ENCODE data around the gene ITM2B.
"Not testable (repeated sequence)": the region's sequence is repeated elsewhere in the genome, so short reads cannot be mapped to it uniquely, and the experiment has no call there.

The ITM2B gene

GRCh38 chr13:48230541-48230940, 2.5 kb upstream of the ITM2B start:
- no CpG with 5 or more reads among the region's 2 CpGs for WGBS

GRCh38 chr13:48231080-48231479, 1.9 kb upstream of the ITM2B start:
- 94% methylated on average over 3 of the region's 4 CpGs for WGBS
- Histone ChIP-seq H3K9ac (ENCODE audit: low read depth, low read length) (no peak overlapping the region), H3K36me3 (ENCODE audit: insufficient read depth, low read length) (no peaks in the 10 kb centered on the region), H3K27me3 (ENCODE audit: insufficient read depth, low read length) (peaks cover 8% of the 10 kb centered on the region; the same call in 1 of the 2 replicates), H3K9me3 (ENCODE audit: insufficient read depth, low read depth, low read length) (no peaks in the 10 kb centered on the region), H3K4me1 (ENCODE audit: insufficient read depth, low read length) (peaks cover 25% of the 10 kb centered on the region), H3K4me3 (ENCODE audit: low read length) (no peak overlapping the region), H3K27ac (ENCODE audit: low read depth, low read length) (no peak overlapping the region)

More at GRCh38 chr13:48230541-48230940, 2.5 kb upstream of the ITM2B start:
- Histone ChIP-seq H3K4me3 (ENCODE audit: low read length) (no peak overlapping the region), H3K9ac (ENCODE audit: low read depth, low read length) (no peak overlapping the region), H3K9me3 (ENCODE audit: insufficient read depth, low read depth, low read length) (no peaks in the 10 kb centered on the region), H3K4me1 (ENCODE audit: insufficient read depth, low read length) (peaks cover 20% of the 10 kb centered on the region), H3K27me3 (ENCODE audit: insufficient read depth, low read length) (peaks cover 8% of the 10 kb centered on the region; the same call in 1 of the 2 replicates), H3K36me3 (ENCODE audit: insufficient read depth, low read length) (no peaks in the 10 kb centered on the region), H3K27ac (ENCODE audit: low read depth, low read length) (no peak overlapping the region)

- no peak overlapping the region for H3K27ac ChIP-seq (ENCODE audit: low read depth, low read length)
- 0 out of 2 replicates have a peak, but pooled peaks cover under 1% of the 10 kb centered on the region for H3K36me3 ChIP-seq (ENCODE audit: insufficient read depth, low read length)
- H3K4me3 ChIP-seq (ENCODE audit: low read length), result peak overlapping the region; percentile 100; the same call in 1 of the 2 replicates
- H3K27me3 ChIP-seq (ENCODE audit: insufficient read depth, low read length), result peaks cover 8% of the 10 kb centered on the region; the same call in 1 of the 2 replicates
- H3K9me3 ChIP-seq (ENCODE audit: insufficient read depth, low read depth, low read length), result no peaks in the 10 kb centered on the region
- H3K9ac ChIP-seq (ENCODE audit: low read depth, low read length), result no peak overlapping the region
- peaks cover 33% of the 10 kb centered on the region for H3K4me1 ChIP-seq (ENCODE audit: insufficient read depth, low read length)
Observed at GRCh38 chr13:48231933-48232332, 1.1 kb upstream of the ITM2B start.

- Histone ChIP-seq H3K36me3 (ENCODE audit: insufficient read depth, low read length) (0 out of 2 replicates have a peak, but pooled peaks cover 4% of the 10 kb centered on the region), H3K4me1 (ENCODE audit: insufficient read depth, low read length) (peaks cover 39% of the 10 kb centered on the region), H3K27me3 (ENCODE audit: insufficient read depth, low read length) (peaks cover 8% of the 10 kb centered on the region; the same call in 1 of the 2 replicates), H3K9me3 (ENCODE audit: insufficient read depth, low read depth, low read length) (no peaks in the 10 kb centered on the region), H3K9ac (ENCODE audit: low read depth, low read length) (peak overlapping the region; percentile 99), H3K4me3 (ENCODE audit: low read length) (peak overlapping the region; percentile 100), H3K27ac (ENCODE audit: low read depth, low read length) (no peak overlapping the region)
- WGBS, result 31% methylated on average over 23 of the region's 23 CpGs
Observed at GRCh38 chr13:48232420-48233045, 473 bp upstream of the ITM2B start.

GRCh38 chr13:48233889-48234488, 983 bp downstream of the ITM2B start:
- H3K27me3 ChIP-seq (ENCODE audit: insufficient read depth, low read length), result peaks cover 8% of the 10 kb centered on the region; the same call in 1 of the 2 replicates
- no peaks in the 10 kb centered on the region for H3K9me3 ChIP-seq (ENCODE audit: insufficient read depth, low read depth, low read length)
- H3K36me3 ChIP-seq (ENCODE audit: insufficient read depth, low read length), result 0 out of 2 replicates have a peak, but pooled peaks cover 6% of the 10 kb centered on the region
- H3K9ac ChIP-seq (ENCODE audit: low read depth, low read length), result peak overlapping the region; percentile 99
- H3K27ac ChIP-seq (ENCODE audit: low read depth, low read length), result peak overlapping the region; percentile 85
- peak overlapping the region; percentile 100 for H3K4me3 ChIP-seq (ENCODE audit: low read length)
- peaks cover 53% of the 10 kb centered on the region for H3K4me1 ChIP-seq (ENCODE audit: insufficient read depth, low read length)
- whole genome bisulfite sequencing, result under 1% methylated on average over 10 of the region's 12 CpGs

- H3K4me3 ChIP-seq (ENCODE audit: low read length), result peak overlapping the region; percentile 100
Observed at GRCh38 chr13:48234566-48235340, 1.7 kb downstream of the ITM2B start.

GRCh38 chr13:48235341-48236135, 2.5 kb downstream of the ITM2B start:
- peak overlapping the region; percentile 100 for H3K4me3 ChIP-seq (ENCODE audit: low read length)
- peak overlapping the region; percentile 99; the same call in 1 of the 2 replicates for H3K9ac ChIP-seq (ENCODE audit: low read depth, low read length)
- peak overlapping the region; percentile 81 for H3K27ac ChIP-seq (ENCODE audit: low read depth, low read length)

More at GRCh38 chr13:48234566-48235340, 1.7 kb downstream of the ITM2B start:
- peaks cover 53% of the 10 kb centered on the region for H3K4me1 ChIP-seq (ENCODE audit: insufficient read depth, low read length)
- H3K9ac ChIP-seq (ENCODE audit: low read depth, low read length), result peak overlapping the region; percentile 99; the same call in 1 of the 2 replicates
- peaks cover 8% of the 10 kb centered on the region; the same call in 1 of the 2 replicates for H3K27me3 ChIP-seq (ENCODE audit: insufficient read depth, low read length)
- WGBS, result 31% methylated on average over 6 of the region's 7 CpGs
- peak overlapping the region; percentile 81 for H3K27ac ChIP-seq (ENCODE audit: low read depth, low read length)
- H3K36me3 ChIP-seq (ENCODE audit: insufficient read depth, low read length), result 0 out of 2 replicates have a peak, but pooled peaks cover 13% of the 10 kb centered on the region
- H3K9me3 ChIP-seq (ENCODE audit: insufficient read depth, low read depth, low read length), result no peaks in the 10 kb centered on the region

GRCh38 chr13:48236528-48237353, 3.7 kb downstream of the ITM2B start:
- peaks cover 6% of the 10 kb centered on the region; the same call in 1 of the 2 replicates for H3K27me3 ChIP-seq (ENCODE audit: insufficient read depth, low read length)
- peaks cover 53% of the 10 kb centered on the region for H3K4me1 ChIP-seq (ENCODE audit: insufficient read depth, low read length)
- H3K36me3 ChIP-seq (ENCODE audit: insufficient read depth, low read length), result peaks cover 16% of the 10 kb centered on the region; the same call in 1 of the 2 replicates
- H3K9me3 ChIP-seq (ENCODE audit: insufficient read depth, low read depth, low read length), result no peaks in the 10 kb centered on the region
- H3K9ac ChIP-seq (ENCODE audit: low read depth, low read length), result no peak overlapping the region; the same call in 1 of the 2 replicates
- WGBS, result 50% methylated on average over 3 of the region's 3 CpGs
- H3K4me3 ChIP-seq (ENCODE audit: low read length), result peak overlapping the region; percentile 100; the same call in 1 of the 2 replicates
- peak overlapping the region; percentile 77 for H3K27ac ChIP-seq (ENCODE audit: low read depth, low read length)

More at GRCh38 chr13:48235341-48236135, 2.5 kb downstream of the ITM2B start:
- Histone ChIP-seq H3K9me3 (ENCODE audit: insufficient read depth, low read depth, low read length) (no peaks in the 10 kb centered on the region), H3K36me3 (ENCODE audit: insufficient read depth, low read length) (peaks cover 16% of the 10 kb centered on the region; the same call in 1 of the 2 replicates), H3K27me3 (ENCODE audit: insufficient read depth, low read length) (peaks cover 8% of the 10 kb centered on the region; the same call in 1 of the 2 replicates), H3K4me1 (ENCODE audit: insufficient read depth, low read length) (peaks cover 53% of the 10 kb centered on the region)
- WGBS, result 10% methylated on average over 5 of the region's 7 CpGs

GRCh38 chr13:48239369-48239768, 6.4 kb downstream of the ITM2B start:
- not testable (repeated sequence) for H3K27ac ChIP-seq (ENCODE audit: low read depth, low read length); H3K9me3 ChIP-seq (ENCODE audit: insufficient read depth, low read depth, low read length); H3K4me3 ChIP-seq (ENCODE audit: low read length); H3K27me3 ChIP-seq (ENCODE audit: insufficient read depth, low read length); H3K9ac ChIP-seq (ENCODE audit: low read depth, low read length)
- WGBS, result 95% methylated on average over 6 of the region's 6 CpGs
- H3K36me3 ChIP-seq (ENCODE audit: insufficient read depth, low read length), result peaks cover 16% of the 10 kb centered on the region; the same call in 1 of the 2 replicates
- peaks cover 44% of the 10 kb centered on the region for H3K4me1 ChIP-seq (ENCODE audit: insufficient read depth, low read length)
